KOPT-K1 (cell line): Measurements from ENCODE around the gene RPS3A.
"Not testable (repeated sequence)": the region's sequence is repeated elsewhere in the genome, so short reads cannot be mapped to it uniquely, and the experiment has no call there.

Experiments
- H3K27ac ChIP-seq: fragments of 200-600 bp; sonication (generic); 2 replicates; pipeline ENCODE4 v1.5.1; 2016; ENCODE audit warnings: antibody characterized with exemption, mild to moderate bottlenecking, low read depth, low read length; ENCODE audit not compliant: poor library complexity, severe bottlenecking
- H3K36me3 ChIP-seq: fragments of 200-600 bp; sonication (generic); 2 replicates; pipeline ENCODE4 v1.5.1; 2017; ENCODE audit warnings: antibody characterized with exemption, mild to moderate bottlenecking, low read length, moderate library complexity; ENCODE audit not compliant: insufficient read depth
- H3K9me3 ChIP-seq: fragments of 200-600 bp; sonication (generic); 2 replicates; pipeline ENCODE4 v1.5.1; 2017; ENCODE audit warnings: antibody characterized with exemption, low read length, mild to moderate bottlenecking; ENCODE audit not compliant: insufficient read depth, poor library complexity, severe bottlenecking

Gene RPS3A

DNA sequence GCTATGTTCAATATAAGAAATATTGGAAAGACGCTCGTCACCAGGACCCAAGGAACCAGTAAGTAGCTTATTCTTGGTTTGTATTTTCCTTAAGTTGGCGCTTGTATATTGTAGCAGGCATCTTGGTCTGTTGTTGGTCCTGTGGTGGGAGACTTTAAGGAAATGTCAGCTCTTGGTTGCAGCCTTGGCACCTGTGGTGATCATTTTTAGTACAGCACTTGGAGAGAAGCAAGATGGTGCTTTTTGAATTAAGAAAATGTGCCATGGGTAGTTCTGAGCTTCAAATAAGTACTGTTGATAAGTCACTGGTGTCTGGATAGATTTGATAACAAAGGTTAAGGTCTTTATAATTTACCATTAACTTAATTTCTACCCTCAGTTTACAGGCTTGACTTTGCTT is 1.1 kb downstream of the RPS3A start:
- Histone ChIP-seq H3K9me3 (no peaks in the 10 kb centered on the region), H3K36me3 (peaks cover 53% of the 10 kb centered on the region), H3K27ac (peak overlapping the region; percentile 80)

DNA sequence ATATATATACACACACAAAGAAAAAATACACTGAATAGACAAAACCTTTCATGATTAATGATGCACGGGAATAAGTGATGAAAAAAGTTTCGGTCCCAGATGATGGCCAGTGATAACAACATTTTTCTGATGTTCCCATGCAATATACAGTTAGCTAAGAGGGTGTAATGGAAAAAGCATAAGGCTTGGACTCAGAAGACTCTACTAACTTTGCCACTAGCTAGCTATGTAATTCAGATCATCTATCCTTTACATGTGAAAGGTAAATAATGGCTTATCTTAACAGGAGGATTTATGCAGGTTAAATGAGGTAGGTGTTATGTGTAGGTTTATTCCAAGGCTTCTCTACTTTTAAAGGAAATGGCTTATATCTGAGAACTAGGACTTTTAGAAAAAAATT is 4.3 kb downstream of the RPS3A start:
- peaks cover 83% of the 10 kb centered on the region for H3K36me3 ChIP-seq
- H3K9me3 ChIP-seq, result no peaks in the 10 kb centered on the region
- H3K27ac ChIP-seq, result no peak overlapping the region

DNA sequence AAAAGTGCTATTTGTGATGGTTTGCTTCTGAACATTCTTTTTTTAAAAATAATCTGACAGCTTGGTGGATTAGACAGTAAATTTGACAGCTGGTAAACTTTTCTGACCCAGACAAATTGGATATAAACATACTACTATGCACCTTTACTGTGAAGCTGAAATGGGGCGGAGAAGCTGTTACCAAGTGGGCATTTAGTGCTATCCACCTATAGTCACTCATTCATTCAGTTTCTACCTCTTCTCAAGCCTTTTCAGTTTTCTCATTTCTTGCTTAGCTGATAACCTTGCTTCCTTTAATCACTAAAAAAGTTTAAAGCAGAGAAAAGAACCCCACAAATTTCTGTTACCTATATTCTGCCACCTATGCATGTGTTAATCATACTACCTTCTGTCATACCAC is 5.2 kb downstream of the RPS3A start:
- no peaks in the 10 kb centered on the region for H3K9me3 ChIP-seq
- H3K27ac ChIP-seq, result no peak overlapping the region
- peaks cover 87% of the 10 kb centered on the region for H3K36me3 ChIP-seq

DNA sequence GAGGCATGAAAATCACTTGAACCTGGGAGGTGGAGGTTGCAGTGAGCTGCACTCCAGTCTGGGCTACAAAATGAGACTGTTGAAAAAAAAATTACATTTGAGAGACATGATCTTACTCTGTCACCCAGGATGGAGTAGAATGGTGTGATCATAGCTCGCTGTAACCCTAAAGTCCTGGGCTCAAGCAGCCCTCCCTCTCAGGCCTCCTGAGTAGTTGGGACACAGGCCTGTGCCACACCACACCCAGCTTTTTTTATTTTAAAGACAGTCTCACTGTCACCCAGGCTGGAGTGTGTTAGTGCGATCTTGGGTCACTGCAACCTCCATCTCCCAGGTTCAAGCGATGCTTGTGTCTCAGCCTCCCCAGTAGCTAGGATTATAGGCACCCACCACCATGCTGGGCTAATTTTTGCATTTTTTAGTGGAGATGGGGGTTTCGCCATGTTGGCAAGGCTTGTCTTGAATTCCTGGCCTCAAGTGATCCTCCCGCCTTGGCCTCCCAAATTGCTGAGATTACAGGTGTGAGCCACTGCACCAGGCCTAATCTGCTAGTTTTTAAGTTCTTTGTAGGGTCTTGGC is 6.1 kb downstream of the RPS3A start:
- Histone ChIP-seq H3K9me3 (no peaks in the 10 kb centered on the region), H3K27ac (no peak overlapping the region), H3K36me3 (peaks cover 93% of the 10 kb centered on the region)

DNA sequence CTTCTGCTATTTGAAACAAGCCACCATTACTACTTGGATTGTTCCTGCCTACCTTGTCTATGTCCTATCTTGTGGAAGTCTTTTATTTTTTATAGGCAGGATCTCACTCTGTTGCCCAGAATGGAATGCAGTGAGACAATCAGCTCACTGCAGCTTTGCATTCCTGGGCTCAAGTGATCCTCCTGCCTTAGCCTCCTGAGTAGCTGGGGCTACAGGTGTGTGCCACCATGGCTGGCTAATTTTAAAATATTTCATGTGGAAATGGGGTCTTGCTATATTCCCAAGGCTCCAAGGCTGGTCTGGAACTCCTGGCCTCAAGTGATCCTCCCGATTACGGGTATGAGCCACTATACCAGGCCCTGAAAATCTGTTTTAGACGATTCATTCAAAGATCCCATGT is 7.6 kb downstream of the RPS3A start:
- Histone ChIP-seq H3K27ac (no peak overlapping the region), H3K9me3 (no peaks in the 10 kb centered on the region), H3K36me3 (peaks cover 86% of the 10 kb centered on the region)

DNA sequence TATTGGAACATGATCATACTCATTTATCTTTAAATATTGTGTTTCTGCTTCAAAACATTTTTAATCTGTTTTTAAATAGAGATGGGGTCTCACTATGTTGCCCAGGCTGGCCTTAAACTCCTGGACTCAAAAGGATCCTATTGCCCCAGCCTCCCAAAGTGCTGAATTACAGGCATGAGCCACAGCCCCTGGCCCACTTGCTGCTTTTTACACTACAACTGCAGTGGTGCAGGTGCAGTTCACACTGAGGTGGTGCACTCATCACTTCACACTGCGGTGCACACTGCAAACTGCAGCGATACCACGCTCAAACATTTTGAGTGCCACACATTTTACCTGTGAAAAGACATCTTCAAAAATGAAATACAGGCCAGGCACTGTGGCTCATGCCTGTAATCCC is 10.8 kb downstream of the RPS3A start:
- Histone ChIP-seq H3K9me3 (no peaks in the 10 kb centered on the region), H3K27ac (no peak overlapping the region), H3K36me3 (peaks cover 67% of the 10 kb centered on the region)

DNA sequence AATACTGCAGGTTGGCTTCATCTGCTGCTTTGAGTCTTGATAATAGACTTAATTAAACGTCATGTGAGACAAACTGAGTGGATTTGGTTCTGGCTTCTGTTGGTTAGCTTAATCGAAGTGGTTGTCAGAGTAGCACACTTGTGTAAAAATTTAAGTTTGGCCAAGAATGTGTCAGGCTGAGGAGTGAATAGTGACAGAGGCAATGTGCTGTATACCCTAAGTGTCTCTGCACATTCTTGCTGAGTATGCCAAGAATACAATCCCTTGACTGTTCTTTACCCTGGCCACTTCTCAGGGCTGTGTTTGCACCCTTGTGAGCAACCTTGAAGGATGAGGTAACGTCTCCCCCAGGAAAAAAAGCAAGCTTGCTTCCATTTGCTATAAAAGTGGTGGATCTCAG is 14.9 kb downstream of the RPS3A start:
- Histone ChIP-seq H3K36me3 (peaks cover 31% of the 10 kb centered on the region), H3K27ac (no peak overlapping the region), H3K9me3 (no peaks in the 10 kb centered on the region)

DNA sequence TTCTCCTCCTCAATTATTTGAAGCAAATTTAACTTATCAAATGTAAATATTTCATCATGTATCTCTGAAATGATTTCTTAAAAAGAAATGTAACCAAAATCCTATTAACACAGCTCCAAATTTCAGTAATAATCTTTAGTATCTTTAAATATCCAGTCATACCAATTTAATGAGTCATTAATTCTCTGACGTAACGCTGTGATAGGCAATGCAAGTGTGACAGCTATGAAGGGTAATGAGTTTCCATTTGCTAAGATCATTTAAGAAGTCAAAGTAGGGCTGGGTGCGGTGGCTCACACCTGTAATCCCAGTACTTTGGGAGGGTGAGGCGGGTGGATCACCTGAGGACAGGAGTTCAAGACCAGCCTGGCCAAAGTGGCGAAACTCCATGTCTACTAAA is 15.6 kb downstream of the RPS3A start:
- peaks cover 26% of the 10 kb centered on the region for H3K36me3 ChIP-seq
- H3K27ac ChIP-seq, result no peak overlapping the region
- H3K9me3 ChIP-seq, result no peaks in the 10 kb centered on the region

DNA sequence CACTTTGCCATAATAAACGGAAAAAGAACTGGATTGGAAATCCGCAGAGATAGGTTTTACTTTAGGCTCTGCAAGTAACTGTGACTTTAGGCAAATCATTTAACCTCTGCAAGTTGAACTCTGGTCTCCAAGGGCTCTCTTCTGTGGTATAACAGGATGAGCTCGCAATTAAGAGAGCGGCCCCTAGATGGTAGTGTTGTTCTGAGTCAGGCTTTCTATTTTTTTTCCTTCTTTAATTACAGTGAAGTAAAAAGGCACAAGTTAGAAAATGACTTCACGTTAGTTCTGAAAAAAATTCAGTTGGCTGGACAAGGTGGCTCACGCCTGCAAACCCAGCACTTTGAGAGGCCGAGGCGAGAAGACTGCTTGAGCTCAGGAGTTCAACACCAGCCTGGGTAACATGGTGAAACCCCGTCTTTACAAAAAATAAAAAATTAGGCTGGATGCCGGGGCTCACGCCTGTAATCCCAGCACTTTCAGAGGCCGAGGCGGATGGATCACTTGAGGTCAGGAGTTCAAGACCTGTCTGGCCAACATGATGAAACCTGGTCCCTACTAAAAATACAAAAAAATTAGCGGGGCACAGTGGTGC is 18.0 kb downstream of the RPS3A start:
- peaks cover 8% of the 10 kb centered on the region; the same call in 1 of the 2 replicates for H3K36me3 ChIP-seq
- no peaks in the 10 kb centered on the region for H3K9me3 ChIP-seq
- no peak overlapping the region for H3K27ac ChIP-seq

DNA sequence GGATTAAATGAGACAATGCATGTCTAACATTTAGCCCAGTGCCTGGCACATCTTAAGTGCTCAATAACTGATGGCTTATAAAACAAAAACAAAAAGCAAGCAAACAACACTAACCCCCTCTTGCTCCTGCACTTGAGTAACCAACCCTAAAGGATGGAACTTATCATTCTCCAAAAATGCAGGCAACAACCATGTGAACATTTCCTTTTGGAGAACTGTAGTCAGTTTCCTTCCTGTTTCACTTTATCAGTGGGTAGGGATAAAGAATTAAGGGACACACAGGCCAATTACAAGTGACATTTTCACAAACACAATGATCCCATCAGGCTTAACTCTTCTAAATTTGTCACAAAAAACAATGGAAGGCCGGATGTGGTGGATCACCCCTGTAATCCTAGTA is 30.4 kb downstream of the RPS3A start:
- H3K27ac ChIP-seq, result no peak overlapping the region
- no peaks in the 10 kb centered on the region for H3K9me3 ChIP-seq
- no peaks in the 10 kb centered on the region for H3K36me3 ChIP-seq

DNA sequence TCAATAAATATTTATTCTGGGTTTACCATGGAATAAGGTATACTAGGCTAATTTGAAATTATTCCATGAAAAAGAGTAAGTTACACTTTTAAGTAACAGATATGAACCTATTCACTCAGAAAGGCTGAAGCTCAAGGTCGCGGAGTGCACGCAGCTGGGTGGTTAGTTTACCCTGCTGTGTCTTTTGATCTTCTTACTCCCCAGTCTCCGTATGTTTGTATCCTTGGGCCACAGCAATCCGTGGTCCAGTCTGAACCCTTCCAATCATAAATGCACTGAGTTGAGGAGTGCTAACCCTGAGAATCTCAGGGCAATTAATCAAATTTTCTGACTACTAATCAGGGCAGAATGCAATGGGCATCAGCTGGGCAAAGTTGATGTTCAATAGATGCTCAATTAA is 33.9 kb downstream of the RPS3A start:
- Histone ChIP-seq H3K9me3 (no peaks in the 10 kb centered on the region), H3K36me3 (no peaks in the 10 kb centered on the region)

DNA sequence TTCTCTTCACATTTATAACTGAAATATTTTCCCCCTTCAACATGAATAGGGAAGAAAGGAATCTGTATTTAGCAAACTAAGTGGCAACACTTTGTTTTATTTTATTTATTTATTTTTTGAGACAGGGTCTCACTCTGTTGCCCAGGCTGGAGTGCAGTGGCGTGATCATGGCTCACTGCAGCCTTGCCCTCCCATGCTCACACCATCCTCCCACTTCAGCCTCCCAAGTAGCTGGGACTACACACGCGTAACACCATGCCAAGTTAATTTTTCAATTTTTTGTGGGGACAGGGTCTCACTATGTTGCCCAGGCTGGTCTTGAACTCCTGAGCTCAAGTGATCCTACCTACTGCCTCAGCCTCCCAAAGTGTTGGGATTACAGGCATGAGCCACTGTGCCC is 36.6 kb downstream of the RPS3A start:
- not testable (repeated sequence) for H3K36me3 ChIP-seq, H3K9me3 ChIP-seq, H3K27ac ChIP-seq

More for the DNA sequence above, 33.9 kb downstream of the RPS3A start:
- H3K27ac ChIP-seq, result no peak overlapping the region

DNA sequence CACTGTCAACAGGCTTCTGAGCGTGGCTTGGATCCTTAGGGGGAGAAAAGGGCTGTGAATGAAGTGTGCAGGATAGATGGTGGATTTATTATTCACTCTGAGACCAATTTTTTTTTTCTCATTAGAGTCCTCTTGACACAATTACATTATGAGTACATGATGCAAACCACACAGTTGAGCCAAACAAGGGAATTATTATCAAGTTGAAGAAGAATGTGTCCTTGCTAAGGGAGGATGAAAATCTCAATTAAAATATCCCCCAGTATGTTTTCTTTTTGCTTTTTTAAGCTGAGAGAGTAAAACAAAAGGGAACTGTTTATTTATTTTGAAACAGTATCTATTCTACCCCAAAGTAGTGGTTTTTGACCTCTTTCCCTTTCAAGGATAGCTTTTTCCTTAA is 40.4 kb downstream of the RPS3A start:
- H3K36me3 ChIP-seq, result no peaks in the 10 kb centered on the region
- H3K27ac ChIP-seq, result no peak overlapping the region
- no peaks in the 10 kb centered on the region for H3K9me3 ChIP-seq

DNA sequence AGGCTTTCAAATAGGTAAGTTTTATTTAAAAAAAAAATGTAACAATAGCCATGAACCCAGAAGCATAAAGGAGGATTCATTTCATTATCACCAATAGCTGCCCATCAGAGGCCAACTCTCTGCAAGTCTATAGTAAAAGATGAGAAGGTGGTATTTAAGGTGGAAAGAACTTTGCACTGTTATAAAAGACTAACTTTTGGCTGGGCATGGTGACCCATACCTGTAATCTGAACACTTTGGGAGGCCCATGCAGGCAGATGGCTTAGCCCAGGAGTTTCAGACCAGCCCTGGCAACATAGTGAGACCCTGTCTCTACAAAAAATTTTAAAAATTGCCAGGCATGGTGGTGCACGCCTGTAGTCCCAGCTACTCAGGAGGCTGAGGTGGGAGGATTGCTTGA is 43.3 kb downstream of the RPS3A start:
- no peaks in the 10 kb centered on the region for H3K36me3 ChIP-seq
- no peaks in the 10 kb centered on the region for H3K9me3 ChIP-seq

DNA sequence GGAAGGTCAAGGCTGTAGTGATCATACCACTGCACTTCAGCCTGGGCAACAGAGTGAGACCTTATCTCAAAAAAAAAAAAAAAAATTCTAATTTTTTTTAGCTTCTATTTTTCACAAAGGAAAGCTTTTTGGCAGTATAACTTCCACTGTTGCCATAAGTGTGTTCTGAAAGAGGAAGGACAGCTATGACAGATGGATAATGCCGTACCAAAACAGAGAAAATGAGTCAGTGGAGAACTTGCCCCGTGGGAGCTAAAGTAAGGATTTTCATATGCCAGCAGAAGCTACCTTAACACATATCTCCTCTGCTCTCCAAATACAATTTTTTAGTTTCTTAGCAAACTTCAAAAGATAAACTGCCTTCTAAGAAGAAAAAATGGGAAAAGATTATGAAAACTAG is 43.7 kb downstream of the RPS3A start:
- no peaks in the 10 kb centered on the region for H3K9me3 ChIP-seq
- no peaks in the 10 kb centered on the region for H3K36me3 ChIP-seq
- no peak overlapping the region for H3K27ac ChIP-seq

More for the DNA sequence above, 43.3 kb downstream of the RPS3A start:
- H3K27ac ChIP-seq, result no peak overlapping the region

DNA sequence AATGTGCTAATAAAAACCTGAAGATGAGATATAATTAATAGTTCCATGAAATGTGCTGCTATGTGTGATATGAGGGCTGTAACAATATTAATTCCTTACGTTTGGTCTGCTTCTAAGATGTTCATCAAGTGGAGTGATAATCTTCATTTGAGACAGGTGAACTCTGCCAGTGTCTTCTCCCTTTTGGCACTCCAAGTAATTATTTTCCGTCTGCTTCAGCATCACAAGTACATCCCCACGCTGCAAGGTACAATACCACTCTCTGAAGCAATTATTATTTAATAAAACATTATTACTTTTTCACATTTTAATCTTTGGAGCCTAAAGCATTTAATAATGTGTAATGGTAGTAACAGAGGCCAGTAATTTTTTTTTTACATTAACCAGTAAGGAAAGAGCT is 44.4 kb downstream of the RPS3A start:
- no peaks in the 10 kb centered on the region for H3K36me3 ChIP-seq
- no peak overlapping the region for H3K27ac ChIP-seq

More for the DNA sequence above, 44.4 kb downstream of the RPS3A start:
- no peaks in the 10 kb centered on the region for H3K9me3 ChIP-seq
